ENCODE data around the gene TMEM242.

TMEM242 gene

DNA sequence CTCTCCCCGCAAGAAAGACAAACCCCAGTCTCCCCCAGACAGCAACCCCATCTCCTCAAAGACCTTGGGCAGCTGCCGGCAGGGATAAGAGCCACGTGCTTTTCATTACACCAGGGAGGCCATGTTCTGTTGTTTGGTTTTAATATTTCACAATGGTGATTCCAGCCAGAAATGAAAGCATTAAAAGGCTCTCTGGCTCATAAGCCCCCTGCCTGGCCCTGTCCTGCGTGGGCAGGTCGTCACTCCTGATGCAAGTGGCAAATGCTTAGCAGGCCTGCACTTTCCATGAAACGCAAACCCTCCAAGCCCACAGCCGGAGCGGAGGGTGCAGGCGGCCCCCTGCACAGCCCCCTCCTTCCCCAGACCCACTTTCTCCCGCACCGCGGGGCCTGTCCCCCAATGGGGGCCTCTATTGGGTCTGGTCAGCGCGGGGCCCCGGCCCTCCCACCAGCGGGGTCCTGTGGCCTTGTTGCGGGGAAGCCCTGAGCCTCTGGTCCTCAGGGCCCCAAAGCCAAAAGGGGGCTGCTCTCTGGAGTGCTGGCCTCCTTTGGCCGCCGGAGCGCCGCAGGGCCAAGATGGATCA, 77.2 kb downstream of the TMEM242 start:
- DNase-seq, result no peak

DNA sequence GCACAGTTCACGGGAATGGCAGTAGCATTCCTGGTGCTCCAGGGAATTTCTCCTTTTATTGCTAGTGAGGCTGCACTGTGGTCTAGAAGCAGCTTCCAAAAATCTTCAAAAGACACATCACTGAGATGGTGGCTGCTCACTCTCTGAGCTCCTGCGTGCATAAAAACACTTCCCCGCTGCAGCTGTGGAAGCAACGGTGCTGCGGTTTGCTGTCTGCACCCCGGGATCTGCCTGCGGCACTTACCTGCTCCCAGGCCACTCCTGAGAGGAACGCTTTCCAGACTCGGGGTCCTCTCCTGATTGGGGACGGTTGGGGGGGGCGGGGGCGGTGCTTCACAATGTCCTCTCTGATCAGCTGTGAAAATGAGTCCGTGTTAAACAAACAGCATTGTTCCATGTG, 77.9 kb downstream of the TMEM242 start:
- DNase-seq, result no peak

DNA sequence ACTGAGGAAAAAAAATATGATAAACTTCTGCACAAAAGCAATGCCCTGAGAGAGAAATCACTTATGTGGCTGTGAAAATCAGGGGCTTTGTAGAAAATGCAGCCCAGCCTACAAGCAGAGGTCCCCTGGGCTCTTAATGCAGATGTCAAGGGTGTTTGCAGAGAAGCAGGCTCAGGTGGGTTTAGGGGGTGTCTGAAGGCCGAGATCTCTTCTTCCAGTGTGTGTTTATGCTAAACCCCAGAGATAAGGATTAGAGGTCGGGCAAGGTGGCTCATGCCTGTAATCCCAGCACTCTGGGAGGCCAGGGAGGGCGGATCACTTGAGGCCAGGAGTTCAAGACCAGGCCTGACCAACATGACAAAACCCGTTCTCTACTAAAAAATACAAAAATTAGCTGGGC, 78.5 kb downstream of the TMEM242 start:
- DNase-seq, result no peak

DNA sequence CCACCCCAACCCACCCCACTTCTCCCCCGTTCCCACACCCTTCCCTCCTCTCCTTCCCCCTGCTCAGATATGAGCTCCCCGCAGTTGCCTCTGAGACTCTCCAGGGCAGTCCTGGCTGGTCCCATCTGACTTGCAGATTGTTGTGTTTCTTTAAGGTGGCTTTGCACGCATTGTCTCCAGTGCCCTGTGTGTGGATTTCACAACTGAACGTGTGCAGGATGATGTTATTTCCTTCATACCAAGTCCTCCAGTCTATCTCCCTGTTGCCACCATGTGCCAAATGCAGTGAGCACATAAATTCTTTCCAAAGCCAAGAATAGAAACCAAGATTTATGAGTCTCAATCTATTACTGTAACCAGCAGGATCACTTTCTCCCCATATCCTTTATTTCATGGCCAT, 79.1 kb downstream of the TMEM242 start:
- DNase-seq, result no peak

DNA sequence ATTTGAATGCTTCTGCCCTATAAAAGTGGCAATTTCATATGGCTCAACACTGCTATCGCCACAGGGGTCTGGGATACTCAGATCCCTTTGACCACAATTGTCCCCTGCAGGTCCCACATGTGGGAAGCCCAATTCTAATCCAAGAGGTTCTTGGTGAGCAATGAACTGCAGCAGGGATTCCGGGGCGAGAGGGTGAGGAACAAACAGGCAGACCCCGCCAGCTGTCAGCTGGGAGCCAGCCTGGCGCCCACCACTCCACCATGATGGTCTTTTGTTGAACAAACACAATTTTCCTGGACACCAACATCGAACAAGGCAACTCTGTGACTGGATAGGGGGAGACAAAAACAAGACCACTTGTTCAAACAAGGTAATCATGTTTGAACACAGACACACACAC, 80.5 kb downstream of the TMEM242 start:
- no peak for DNase-seq

GRCh38 chr6:157240960-157241311, 82.4 kb downstream of the TMEM242 start:
- no peak for DNase-seq

GRCh38 chr6:157240059-157240959, 83.0 kb downstream of the TMEM242 start:
- no peak for DNase-seq

DNA sequence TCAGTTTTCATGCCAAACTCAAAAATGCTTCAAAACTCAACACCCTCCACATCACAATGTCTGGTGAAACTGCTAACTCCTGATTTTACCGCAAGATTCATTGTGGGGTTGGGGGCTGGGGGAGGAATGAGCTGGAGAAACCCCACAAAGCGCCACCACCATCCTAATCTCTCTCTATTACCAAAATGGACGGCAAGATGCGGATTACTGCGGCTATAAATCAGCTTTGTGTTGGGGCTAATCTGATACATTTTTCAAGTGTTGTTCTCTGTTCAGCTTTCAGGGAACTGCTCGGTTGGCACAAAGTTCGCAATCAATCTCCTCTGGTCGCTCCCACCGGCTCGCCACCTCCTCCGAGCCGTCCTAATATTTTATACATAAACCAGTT, 83.7 kb downstream of the TMEM242 start:
- DNase-seq, result no peak
